KMS-11 (cell line): ENCODE results near the gene PPP1R12B.
"Not testable (repeated sequence)": the region's sequence is repeated elsewhere in the genome, so short reads cannot be mapped to it uniquely, and the experiment has no call there.

Source experiments
- H2AFZ ChIP-seq: fragments of 200-600 bp; sonication (generic); 2 replicates; pipeline ENCODE4 v1.6.1; 2016; ENCODE audit warnings: antibody characterized with exemption, mixed run types, low read depth
- H3K27ac ChIP-seq: fragments of 200-600 bp; sonication (generic); 2 replicates; pipeline ENCODE4 v1.6.1; 2016; ENCODE audit warnings: mild to moderate bottlenecking, mixed run types
- H3K27me3 ChIP-seq: fragments of 200-600 bp; sonication (generic); 2 replicates; pipeline ENCODE4 v1.6.1; 2017; ENCODE audit warnings: mild to moderate bottlenecking, low read depth, mixed run types, moderate library complexity; ENCODE audit not compliant: insufficient read depth
- H3K36me3 ChIP-seq: fragments of 200-600 bp; sonication (generic); 2 replicates; pipeline ENCODE4 v1.6.1; 2017; ENCODE audit warnings: mild to moderate bottlenecking, mixed run types; ENCODE audit not compliant: insufficient read depth
- H3K4me1 ChIP-seq: fragments of 200-600 bp; sonication (generic); 2 replicates; pipeline ENCODE4 v1.6.1; 2016; ENCODE audit warnings: mild to moderate bottlenecking, low read depth, mixed run types; ENCODE audit not compliant: poor library complexity, severe bottlenecking
- H3K4me2 ChIP-seq: fragments of 200-600 bp; sonication (generic); 2 replicates; pipeline ENCODE4 v1.7.0; 2016; ENCODE audit warnings: mild to moderate bottlenecking, mixed run types
- H3K4me3 ChIP-seq: fragments of 200-600 bp; sonication (generic); IDR thresholded peaks from 2 replicates; pipeline ENCODE4 v1.6.1; 2017; ENCODE audit warnings: low read depth, low read length, mixed read lengths; ENCODE audit not compliant: insufficient read depth
- H3K79me2 ChIP-seq: fragments of 200-600 bp; sonication (generic); 2 replicates; pipeline ENCODE4 v1.6.1; 2016; ENCODE audit warnings: low read depth, mixed run types; ENCODE audit not compliant: insufficient read depth
- H3K9ac ChIP-seq: fragments of 200-600 bp; sonication (generic); 2 replicates; pipeline ENCODE4 v1.6.1; 2016; ENCODE audit warnings: mild to moderate bottlenecking, mixed run types
- H4K20me1 ChIP-seq: fragments of 200-600 bp; sonication (generic); 2 replicates; pipeline ENCODE4 v1.6.1; 2016; ENCODE audit warnings: mild to moderate bottlenecking, mixed run types; ENCODE audit not compliant: insufficient read depth
- TF ChIP-seq, protein P1 (sequence below): fragments of 200-600 bp; sonication (generic); conservative IDR thresholded peaks from 2 replicates; pipeline ENCODE4 v1.6.1; 2017; ENCODE audit warnings: low read depth, mild to moderate bottlenecking, antibody characterized with exemption, low read length, moderate library complexity, mixed read lengths

PPP1R12B gene

DNA sequence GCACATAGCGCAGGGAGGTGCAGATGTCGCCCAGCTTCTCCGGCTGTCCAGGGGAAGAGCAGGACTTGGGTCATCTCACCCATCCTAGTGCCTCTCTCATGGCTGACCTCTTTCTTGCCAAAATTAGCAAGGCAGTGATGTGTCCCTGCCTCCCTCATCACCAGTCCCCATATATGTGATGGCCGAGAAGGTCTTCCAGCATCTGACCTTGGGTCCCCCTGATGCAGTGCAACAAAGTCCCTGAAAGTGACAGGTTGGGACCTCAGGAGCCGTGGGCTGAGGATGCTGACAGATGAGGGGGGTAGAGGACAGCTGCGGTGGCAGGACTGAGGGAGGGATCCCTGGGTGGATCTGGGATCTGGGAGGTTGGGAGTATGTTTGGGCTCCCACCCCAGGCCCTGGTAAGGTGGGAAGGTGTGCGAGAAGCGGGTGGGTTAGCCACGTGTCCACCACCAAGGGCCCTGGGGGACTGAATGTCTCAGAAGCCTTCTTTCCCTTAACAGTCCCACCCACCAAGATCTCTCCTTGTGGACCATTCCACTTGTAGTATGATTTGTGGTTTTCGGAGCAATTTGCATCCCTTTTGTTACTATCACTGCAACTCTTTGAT, 252.0 kb downstream of the PPP1R12B start:
- no peak overlapping the region for H2AFZ ChIP-seq
- no peak overlapping the region for H3K27ac ChIP-seq
- TF ChIP-seq, protein P1, sequence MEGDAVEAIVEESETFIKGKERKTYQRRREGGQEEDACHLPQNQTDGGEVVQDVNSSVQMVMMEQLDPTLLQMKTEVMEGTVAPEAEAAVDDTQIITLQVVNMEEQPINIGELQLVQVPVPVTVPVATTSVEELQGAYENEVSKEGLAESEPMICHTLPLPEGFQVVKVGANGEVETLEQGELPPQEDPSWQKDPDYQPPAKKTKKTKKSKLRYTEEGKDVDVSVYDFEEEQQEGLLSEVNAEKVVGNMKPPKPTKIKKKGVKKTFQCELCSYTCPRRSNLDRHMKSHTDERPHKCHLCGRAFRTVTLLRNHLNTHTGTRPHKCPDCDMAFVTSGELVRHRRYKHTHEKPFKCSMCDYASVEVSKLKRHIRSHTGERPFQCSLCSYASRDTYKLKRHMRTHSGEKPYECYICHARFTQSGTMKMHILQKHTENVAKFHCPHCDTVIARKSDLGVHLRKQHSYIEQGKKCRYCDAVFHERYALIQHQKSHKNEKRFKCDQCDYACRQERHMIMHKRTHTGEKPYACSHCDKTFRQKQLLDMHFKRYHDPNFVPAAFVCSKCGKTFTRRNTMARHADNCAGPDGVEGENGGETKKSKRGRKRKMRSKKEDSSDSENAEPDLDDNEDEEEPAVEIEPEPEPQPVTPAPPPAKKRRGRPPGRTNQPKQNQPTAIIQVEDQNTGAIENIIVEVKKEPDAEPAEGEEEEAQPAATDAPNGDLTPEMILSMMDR: peak; percentile 48

DNA sequence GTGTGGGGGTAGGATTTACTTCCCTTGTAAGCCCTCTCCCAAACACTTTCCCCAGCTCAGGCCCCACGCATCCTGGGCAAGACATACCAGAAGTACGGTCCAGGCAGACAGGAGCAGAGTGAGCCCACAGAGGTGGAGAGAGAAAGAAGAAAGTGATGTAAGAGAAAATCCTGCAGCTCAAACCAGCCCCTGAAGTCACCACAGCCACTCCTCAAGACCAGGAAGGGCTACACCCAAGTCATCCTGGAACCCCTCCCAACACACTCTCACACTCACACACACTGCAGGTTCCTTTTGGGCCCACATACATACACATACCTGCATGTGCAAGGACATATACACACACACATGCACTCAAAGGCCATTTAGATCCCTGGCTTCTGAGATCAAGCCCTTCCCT, 254.9 kb downstream of the PPP1R12B start:
- no peak overlapping the region for H3K4me3 ChIP-seq
- H3K9ac ChIP-seq: no peak overlapping the region
- peaks cover 4% of the 10 kb centered on the region for H3K4me1 ChIP-seq
- TF ChIP-seq, protein P1: no peak
- H4K20me1 ChIP-seq: no peaks in the 10 kb centered on the region
- no peak overlapping the region for H2AFZ ChIP-seq
- no peaks in the 10 kb centered on the region for H3K36me3 ChIP-seq
- H3K79me2 ChIP-seq: no peaks in the 10 kb centered on the region
- H3K4me2 ChIP-seq: no peak overlapping the region
- no peaks in the 10 kb centered on the region for H3K27me3 ChIP-seq
- no peak overlapping the region for H3K27ac ChIP-seq

More for the DNA sequence above, 252.0 kb downstream of the PPP1R12B start:
- Histone ChIP-seq H3K4me2 (no peak overlapping the region), H3K4me3 (no peak overlapping the region), H3K79me2 (no peaks in the 10 kb centered on the region), H3K27me3 (no peaks in the 10 kb centered on the region), H4K20me1 (no peaks in the 10 kb centered on the region), H3K9ac (no peak overlapping the region), H3K4me1 (peaks cover 4% of the 10 kb centered on the region), H3K36me3 (no peaks in the 10 kb centered on the region)

DNA sequence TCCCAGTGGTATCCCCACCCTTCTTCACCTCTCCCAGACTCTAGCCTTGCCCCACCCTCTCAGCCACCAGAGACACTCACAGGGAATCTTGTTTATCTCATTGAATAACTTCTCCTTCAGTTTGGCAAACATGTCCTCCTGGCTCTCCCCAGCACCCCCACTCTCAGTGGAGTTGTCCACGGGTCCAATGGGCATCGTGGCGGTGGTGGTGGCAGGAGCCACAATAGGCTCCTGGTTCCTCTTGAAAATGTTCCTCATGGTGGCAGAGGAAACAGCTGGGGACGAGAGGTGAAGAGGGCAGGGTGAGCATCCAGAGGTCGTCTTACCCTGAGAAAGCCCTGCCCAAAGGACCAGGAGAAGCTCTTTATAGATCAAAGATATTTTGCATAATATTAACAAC, 257.0 kb downstream of the PPP1R12B start:
- no peak overlapping the region for H2AFZ ChIP-seq
- no peak overlapping the region for H3K9ac ChIP-seq
- TF ChIP-seq, protein P1: no peak
- H3K36me3 ChIP-seq: no peaks in the 10 kb centered on the region
- H4K20me1 ChIP-seq: no peaks in the 10 kb centered on the region
- H3K27ac ChIP-seq: no peak overlapping the region
- H3K4me1 ChIP-seq: no peaks in the 10 kb centered on the region
- no peak overlapping the region for H3K4me3 ChIP-seq
- H3K27me3 ChIP-seq: no peaks in the 10 kb centered on the region
- H3K79me2 ChIP-seq: no peaks in the 10 kb centered on the region
- H3K4me2 ChIP-seq: no peak overlapping the region

DNA sequence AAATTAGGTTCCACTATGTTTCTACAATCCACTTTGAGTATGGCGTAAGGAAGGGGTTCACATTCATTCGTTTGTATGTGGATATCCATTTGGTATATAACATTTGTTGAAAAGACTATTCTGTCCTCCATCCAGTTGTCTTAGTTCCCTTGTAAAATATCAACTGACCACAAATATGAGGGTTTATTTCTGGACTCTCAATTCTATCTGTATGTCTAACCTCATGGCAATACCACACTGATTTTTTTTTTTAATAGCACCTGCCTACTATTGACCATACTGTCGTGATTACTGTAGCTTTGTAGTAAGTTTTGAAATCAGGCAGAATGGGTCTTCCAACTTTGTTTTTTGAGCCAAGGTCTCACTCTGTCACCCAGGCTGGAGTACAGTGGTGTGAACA, 263.5 kb downstream of the PPP1R12B start:
- H3K27me3 ChIP-seq, H3K27ac ChIP-seq, H3K79me2 ChIP-seq, H4K20me1 ChIP-seq, H3K9ac ChIP-seq, H3K4me2 ChIP-seq, H3K4me3 ChIP-seq, H3K36me3 ChIP-seq, H2AFZ ChIP-seq: not testable (repeated sequence)
- peaks cover 18% of the 10 kb centered on the region for H3K4me1 ChIP-seq

DNA sequence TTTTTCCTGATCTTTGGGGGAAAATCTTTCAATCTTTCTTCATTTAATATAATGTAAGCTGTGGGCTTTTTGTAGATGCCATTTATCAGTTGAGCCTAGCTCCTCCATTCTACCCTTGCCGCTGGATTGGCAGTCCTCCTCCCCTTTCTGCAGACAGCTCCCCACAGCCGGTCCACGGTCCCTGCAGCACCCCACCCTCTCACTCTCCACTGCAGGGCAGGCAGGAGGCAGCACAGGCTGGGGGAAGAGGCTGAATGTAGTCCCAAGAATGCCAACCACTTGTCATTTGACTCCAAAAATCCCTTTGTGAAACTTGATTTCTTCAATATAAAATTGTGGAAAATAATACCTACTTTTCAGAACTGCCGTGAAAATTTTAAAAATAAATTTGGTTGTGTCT, 265.1 kb downstream of the PPP1R12B start:
- Histone ChIP-seq H3K9ac (no peak overlapping the region), H3K4me1 (peaks cover 18% of the 10 kb centered on the region), H3K27me3 (no peaks in the 10 kb centered on the region), H2AFZ (no peak overlapping the region), H3K27ac (no peak overlapping the region), H3K36me3 (no peaks in the 10 kb centered on the region), H3K4me3 (no peak overlapping the region), H4K20me1 (no peaks in the 10 kb centered on the region), H3K4me2 (no peak overlapping the region), H3K79me2 (no peaks in the 10 kb centered on the region)
- TF ChIP-seq, protein P1: no peak
